ACC112 (cell line): ENCODE data around the gene RAI1.

Experiments used
- H2AFZ ChIP-seq: fragments of 200-600 bp; sonication (generic); one replicate; pipeline ENCODE4 v1.6.0; 2017; ENCODE audit warnings: antibody characterized with exemption, low read length; ENCODE audit not compliant: unreplicated experiment
- H3K27ac ChIP-seq: fragments of 200-600 bp; sonication (generic); 2 replicates; pipeline ENCODE4 v1.5.1; 2014; ENCODE audit warnings: low read depth, mild to moderate bottlenecking, antibody characterized with exemption, low read length, moderate library complexity
- H3K27me3 ChIP-seq: fragments of 200-600 bp; sonication (generic); 2 replicates; pipeline ENCODE4 v1.6.1; 2014; ENCODE audit warnings: mild to moderate bottlenecking, antibody characterized with exemption, low read length, moderate library complexity, mixed read lengths; ENCODE audit not compliant: insufficient read depth
- H3K36me3 ChIP-seq: fragments of 200-600 bp; sonication (generic); 2 replicates; pipeline ENCODE4 v1.6.1; 2016; ENCODE audit warnings: mild to moderate bottlenecking, antibody characterized with exemption, low read length, moderate library complexity, mixed read lengths; ENCODE audit not compliant: insufficient read depth
- H3K4me1 ChIP-seq: fragments of 200-600 bp; sonication (generic); one replicate; pipeline ENCODE4 v1.6.1; 2016; ENCODE audit warnings: low read length, mixed read lengths; ENCODE audit not compliant: insufficient read depth, unreplicated experiment, control insufficient read depth
- H3K4me3 ChIP-seq: fragments of 200-600 bp; sonication (generic); 2 replicates; pipeline ENCODE4 v1.5.1; 2014; ENCODE audit warnings: mild to moderate bottlenecking, low read depth, low read length
- H3K79me2 ChIP-seq: fragments of 200-600 bp; sonication (generic); one replicate; pipeline ENCODE4 v1.6.0; 2016; ENCODE audit warnings: low read length; ENCODE audit not compliant: control insufficient read depth, unreplicated experiment, insufficient read depth

RAI1 gene

GRCh38 chr17:17816240-17816814 is 135.1 kb downstream of the RAI1 start:
- peaks cover 25% of the 10 kb centered on the region; the same call in 1 of the 2 replicates for H3K36me3 ChIP-seq
- H3K79me2 ChIP-seq: peaks cover under 1% of the 10 kb centered on the region
- H3K4me1 ChIP-seq: peaks cover 27% of the 10 kb centered on the region
- H2AFZ ChIP-seq: no peak overlapping the region
- no peak overlapping the region for H3K4me3 ChIP-seq
- no peak overlapping the region for H3K27ac ChIP-seq
- no peaks in the 10 kb centered on the region for H3K27me3 ChIP-seq

- peaks cover 33% of the 10 kb centered on the region for H3K4me1 ChIP-seq
- peaks cover 7% of the 10 kb centered on the region for H3K79me2 ChIP-seq
- H3K27ac ChIP-seq: no peak overlapping the region
- no peaks in the 10 kb centered on the region for H3K27me3 ChIP-seq
- H3K36me3 ChIP-seq: peaks cover 25% of the 10 kb centered on the region; the same call in 1 of the 2 replicates
- H2AFZ ChIP-seq: no peak overlapping the region
- H3K4me3 ChIP-seq: no peak overlapping the region
These were observed 135.7 kb downstream of the RAI1 start for GRCh38 chr17:17816831-17817551.

- H3K4me1 ChIP-seq: peaks cover 39% of the 10 kb centered on the region
These were observed 136.3 kb downstream of the RAI1 start for GRCh38 chr17:17817552-17817947.

GRCh38 chr17:17818088-17818526 is 136.8 kb downstream of the RAI1 start:
- Histone ChIP-seq H2AFZ (no peak overlapping the region), H3K36me3 (peaks cover 21% of the 10 kb centered on the region; the same call in 1 of the 2 replicates), H3K4me1 (peaks cover 44% of the 10 kb centered on the region), H3K79me2 (peaks cover 11% of the 10 kb centered on the region), H3K4me3 (no peak overlapping the region), H3K27ac (no peak overlapping the region), H3K27me3 (no peaks in the 10 kb centered on the region)

More at GRCh38 chr17:17817552-17817947, 136.3 kb downstream of the RAI1 start:
- Histone ChIP-seq H3K27me3 (no peaks in the 10 kb centered on the region), H3K36me3 (peaks cover 25% of the 10 kb centered on the region; the same call in 1 of the 2 replicates), H3K4me3 (no peak overlapping the region), H2AFZ (no peak overlapping the region), H3K79me2 (peaks cover 11% of the 10 kb centered on the region), H3K27ac (no peak overlapping the region)

GRCh38 chr17:17819111-17819510 is 137.9 kb downstream of the RAI1 start:
- peaks cover 11% of the 10 kb centered on the region for H3K79me2 ChIP-seq
- H3K4me1 ChIP-seq: peaks cover 50% of the 10 kb centered on the region

GRCh38 chr17:17819561-17819995 is 138.3 kb downstream of the RAI1 start:
- Histone ChIP-seq H3K4me1 (peaks cover 55% of the 10 kb centered on the region), H3K79me2 (peaks cover 15% of the 10 kb centered on the region), H3K27ac (no peak overlapping the region), H2AFZ (no peak overlapping the region), H3K36me3 (peaks cover 21% of the 10 kb centered on the region; the same call in 1 of the 2 replicates), H3K27me3 (no peaks in the 10 kb centered on the region), H3K4me3 (no peak overlapping the region)

More at GRCh38 chr17:17819111-17819510, 137.9 kb downstream of the RAI1 start:
- Histone ChIP-seq H3K27me3 (no peaks in the 10 kb centered on the region), H3K4me3 (no peak overlapping the region), H3K27ac (no peak overlapping the region), H3K36me3 (peaks cover 21% of the 10 kb centered on the region; the same call in 1 of the 2 replicates), H2AFZ (no peak overlapping the region)

- H3K79me2 ChIP-seq: peaks cover 20% of the 10 kb centered on the region
- peaks cover 60% of the 10 kb centered on the region for H3K4me1 ChIP-seq
- H3K36me3 ChIP-seq: peaks cover 21% of the 10 kb centered on the region; the same call in 1 of the 2 replicates
- no peaks in the 10 kb centered on the region for H3K27me3 ChIP-seq
- no peak overlapping the region for H2AFZ ChIP-seq
- no peak overlapping the region for H3K4me3 ChIP-seq
- no peak overlapping the region for H3K27ac ChIP-seq
These were observed 138.8 kb downstream of the RAI1 start for GRCh38 chr17:17820046-17820445.

- Histone ChIP-seq H3K36me3 (peaks cover 21% of the 10 kb centered on the region; the same call in 1 of the 2 replicates), H3K4me1 (peaks cover 65% of the 10 kb centered on the region), H2AFZ (no peak overlapping the region), H3K4me3 (no peak overlapping the region), H3K27ac (no peak overlapping the region), H3K27me3 (no peaks in the 10 kb centered on the region), H3K79me2 (peaks cover 21% of the 10 kb centered on the region)
These were observed 139.4 kb downstream of the RAI1 start for GRCh38 chr17:17820463-17821158.

- no peak overlapping the region for H2AFZ ChIP-seq
- H3K4me1 ChIP-seq: peaks cover 75% of the 10 kb centered on the region
- H3K27me3 ChIP-seq: no peaks in the 10 kb centered on the region
- peaks cover 27% of the 10 kb centered on the region for H3K79me2 ChIP-seq
- H3K36me3 ChIP-seq: peaks cover 14% of the 10 kb centered on the region; the same call in 1 of the 2 replicates
- H3K27ac ChIP-seq: no peak overlapping the region
- H3K4me3 ChIP-seq: no peak overlapping the region
These were observed 140.9 kb downstream of the RAI1 start for GRCh38 chr17:17822189-17822588.

- Histone ChIP-seq H2AFZ (no peak overlapping the region), H3K4me3 (peak overlapping the region; percentile 74), H3K36me3 (peaks cover 13% of the 10 kb centered on the region; the same call in 1 of the 2 replicates), H3K4me1 (peaks cover 75% of the 10 kb centered on the region), H3K79me2 (peaks cover 27% of the 10 kb centered on the region), H3K27me3 (no peaks in the 10 kb centered on the region), H3K27ac (no peak overlapping the region)
These were observed 141.4 kb downstream of the RAI1 start for GRCh38 chr17:17822616-17823015.
